ENCODE results near the gene CARD10. TPM values are rescaled to one million over a fixed set of nuclear protein-coding genes. Genes with fewer than 3 reads are reported as not detected.

CARD10 gene
- total and polyA plus RNA-seq, 2 of the 8 experiments (the other 6 are each of a cell fraction or from before 2014, with no cell fraction given): 13.5 to 14.4 TPM

GRCh38 chr22:37529652-37530345 is 10.6 kb upstream of the CARD10 start:
- H2BK5ac ChIP-seq (ENCODE audit: low read depth, low read length): no peak overlapping the region
- H3K4me2 ChIP-seq (ENCODE audit: insufficient read depth in 1 of 2, low read depth in 2 of 2, low read length in 2 of 2): no peak overlapping the region
- no peak overlapping the region for H3K9ac ChIP-seq (replicated peaks in 1 of 4; ENCODE audit: extremely low read depth in 1 of 4, low read depth in 3 of 4, low read length in 3 of 4)
- no peak overlapping the region for H3K14ac ChIP-seq (ENCODE audit: insufficient read length)
- no peak overlapping the region for H4K5ac ChIP-seq (ENCODE audit: insufficient read length, low read depth, low read length)
- no peak overlapping the region for H3K18ac ChIP-seq (ENCODE audit: extremely low read depth, low read length)
- no peak overlapping the region for H3K23ac ChIP-seq (ENCODE audit: insufficient read length)
- TF ChIP-seq, protein P1, sequence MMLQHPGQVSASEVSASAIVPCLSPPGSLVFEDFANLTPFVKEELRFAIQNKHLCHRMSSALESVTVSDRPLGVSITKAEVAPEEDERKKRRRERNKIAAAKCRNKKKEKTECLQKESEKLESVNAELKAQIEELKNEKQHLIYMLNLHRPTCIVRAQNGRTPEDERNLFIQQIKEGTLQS (IDR thresholded peaks at IDR 0.05; ENCODE audit: insufficient read depth, low read depth, low read length): no peak
- no peak for TF ChIP-seq SIRT6 (IDR thresholded peaks at IDR 0.05; ENCODE audit: low read length)
- H3K56ac ChIP-seq (replicated peaks; ENCODE audit: insufficient read length, low read depth, low read length): no peak overlapping the region
- FAIRE-seq: no peak
- WGBS, 2 experiments (ENCODE audit: extremely low coverage in 1 of 2, insufficient coverage in 1 of 2, insufficient read length in 1 of 2, insufficient replicate concordance in 2 of 2, low coverage in 1 of 2, low lambda C conversion rate in 2 of 2, missing lambda C conversion rate in 1 of 2): 82% methylated on average over 2 of the region's 2 CpGs; no CpG with 5 or more reads in 1 of the 2 experiments
- H2BK12ac ChIP-seq (ENCODE audit: low read depth, low read length): no peak overlapping the region
- CTCF ChIA-PET (ENCODE audit: partially characterized antibody): interaction anchor here (0.6 to 5.7 kb wide), 7 partner anchors 16 to 212 kb away, joined by 3 to 55 read pairs (median 3); no protein-coding TSS in a partner anchor
- no peaks in the 10 kb centered on the region for H3K36me3 ChIP-seq (ENCODE audit: control insufficient read depth in 2 of 4, insufficient read depth in 4 of 4, low read length in 3 of 4)
- H4K91ac ChIP-seq (replicated peaks; ENCODE audit: insufficient read length, low read length): no peak overlapping the region
- H3K27ac ChIP-seq (ENCODE audit: low read depth, low read length): no peak overlapping the region
- H2AK5ac ChIP-seq (ENCODE audit: low read depth, low read length): no peak overlapping the region
- no peaks in the 10 kb centered on the region for H3K9me3 ChIP-seq (ENCODE audit: insufficient read depth in 2 of 2, low read depth in 1 of 2, low read length in 1 of 2)
- H3K79me2 ChIP-seq (ENCODE audit: control insufficient read depth in 1 of 2, insufficient read depth in 2 of 2, low read length in 2 of 2): no peaks in the 10 kb centered on the region
- H2AFZ ChIP-seq (ENCODE audit: low read length): no peak overlapping the region
- no peaks in the 10 kb centered on the region for H3K27me3 ChIP-seq (replicated peaks in 1 of 4; ENCODE audit: control insufficient read depth in 3 of 4, extremely low read depth in 1 of 4, insufficient read depth in 3 of 4, low read length in 3 of 4)
- no peak overlapping the region for H3K4me3 ChIP-seq (ENCODE audit: extremely low read depth in 1 of 4, insufficient read depth in 2 of 4, low read depth in 3 of 4, low read length in 4 of 4)
- POLR2A ChIA-PET (ENCODE audit: partially characterized antibody): interaction anchor here (0.6 to 1.9 kb wide), 2 partner anchors 11 to 1000 kb away, joined by 3 to 4 read pairs; partner anchors contain the start of gene CARD10
- no peaks in the 10 kb centered on the region for H3K23me2 ChIP-seq (ENCODE audit: low read depth, low read length)
- H4K20me1 ChIP-seq (replicated peaks in 1 of 2; ENCODE audit: control insufficient read depth in 1 of 2, insufficient read depth in 2 of 2, low read length in 2 of 2): no peaks in the 10 kb centered on the region
- H2BK15ac ChIP-seq (ENCODE audit: low read length): no peak overlapping the region
- no peaks in the 10 kb centered on the region for H3K79me1 ChIP-seq (ENCODE audit: low read depth, low read length)
- H3K4ac ChIP-seq (replicated peaks; ENCODE audit: insufficient read length, low read depth, low read length): no peak overlapping the region
- H4K8ac ChIP-seq (ENCODE audit: extremely low read depth, insufficient read depth, low read length): no peak overlapping the region
- DNase-seq (ENCODE audit: low read depth in 1 of 2, low spot score in 2 of 2): no peak
- H2BK120ac ChIP-seq (replicated peaks; ENCODE audit: low read depth, low read length): no peak overlapping the region
- no peak overlapping the region for H2BK20ac ChIP-seq (ENCODE audit: low read length)
- no peaks in the 10 kb centered on the region for H3K4me1 ChIP-seq (replicated peaks in 1 of 4; ENCODE audit: control insufficient read depth in 3 of 4, insufficient read depth in 4 of 4, low read length in 3 of 4)
